ENCODE data around the gene MRTFA.

DNA sequence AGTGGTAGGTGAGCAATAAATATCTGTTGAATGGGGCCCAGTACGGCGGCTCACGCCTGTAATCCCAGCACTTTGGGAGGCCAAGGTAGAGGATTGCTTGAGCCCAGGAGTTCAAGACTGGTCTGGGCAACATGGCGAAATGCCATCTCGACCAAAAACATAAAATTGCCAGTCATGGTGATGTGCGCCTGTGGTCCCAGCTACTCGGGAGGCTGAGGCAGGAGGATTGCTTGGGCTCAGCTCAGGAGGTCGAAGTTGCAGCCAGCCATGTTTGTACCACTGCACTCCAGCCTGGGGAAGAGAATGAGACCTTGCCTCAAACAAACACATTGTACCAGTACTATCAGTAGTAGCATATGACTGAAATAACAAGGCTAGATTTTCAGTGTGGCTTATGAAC lies 262.0 kb downstream of the MRTFA start:
- TF ChIP-seq, protein P1, sequence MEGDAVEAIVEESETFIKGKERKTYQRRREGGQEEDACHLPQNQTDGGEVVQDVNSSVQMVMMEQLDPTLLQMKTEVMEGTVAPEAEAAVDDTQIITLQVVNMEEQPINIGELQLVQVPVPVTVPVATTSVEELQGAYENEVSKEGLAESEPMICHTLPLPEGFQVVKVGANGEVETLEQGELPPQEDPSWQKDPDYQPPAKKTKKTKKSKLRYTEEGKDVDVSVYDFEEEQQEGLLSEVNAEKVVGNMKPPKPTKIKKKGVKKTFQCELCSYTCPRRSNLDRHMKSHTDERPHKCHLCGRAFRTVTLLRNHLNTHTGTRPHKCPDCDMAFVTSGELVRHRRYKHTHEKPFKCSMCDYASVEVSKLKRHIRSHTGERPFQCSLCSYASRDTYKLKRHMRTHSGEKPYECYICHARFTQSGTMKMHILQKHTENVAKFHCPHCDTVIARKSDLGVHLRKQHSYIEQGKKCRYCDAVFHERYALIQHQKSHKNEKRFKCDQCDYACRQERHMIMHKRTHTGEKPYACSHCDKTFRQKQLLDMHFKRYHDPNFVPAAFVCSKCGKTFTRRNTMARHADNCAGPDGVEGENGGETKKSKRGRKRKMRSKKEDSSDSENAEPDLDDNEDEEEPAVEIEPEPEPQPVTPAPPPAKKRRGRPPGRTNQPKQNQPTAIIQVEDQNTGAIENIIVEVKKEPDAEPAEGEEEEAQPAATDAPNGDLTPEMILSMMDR (conservative IDR thresholded peaks at IDR 0.05) = no peak
- no peak for TF ChIP-seq ZFX (IDR thresholded peaks at IDR 0.05)
